ENCODE measurements around the gene PLAAT5.
A peak's percentile ranks its signal among the peaks of the same experiment; 100 is the strongest.
"Not testable (repeated sequence)": the region's sequence is repeated elsewhere in the genome, so short reads cannot be mapped to it uniquely, and the experiment has no call there.

The PLAAT5 gene

GRCh38 chr11:63480039-63480438 lies 10.9 kb downstream of the PLAAT5 start:
- DNase-seq (ENCODE audit: low spot score): no peak

GRCh38 chr11:63478896-63479295 lies 12.1 kb downstream of the PLAAT5 start:
- peak; percentile 65 for DNase-seq (ENCODE audit: low spot score)

- no peak for DNase-seq (ENCODE audit: low spot score)
Measured at GRCh38 chr11:63476618-63477017, 14.3 kb downstream of the PLAAT5 start.

- DNase-seq (ENCODE audit: low spot score): no peak
Measured at GRCh38 chr11:63472372-63472771, 18.6 kb downstream of the PLAAT5 start.

- DNase-seq (ENCODE audit: low spot score): no peak
Measured at GRCh38 chr11:63470311-63470710, 20.7 kb downstream of the PLAAT5 start.

GRCh38 chr11:63462137-63462536 lies 28.8 kb downstream of the PLAAT5 start:
- DNase-seq (ENCODE audit: low spot score): no peak

GRCh38 chr11:63459586-63459985 lies 31.4 kb downstream of the PLAAT5 start:
- no peak for DNase-seq (ENCODE audit: low spot score)

GRCh38 chr11:63448646-63449045 lies 42.3 kb downstream of the PLAAT5 start:
- DNase-seq (ENCODE audit: low spot score): no peak

GRCh38 chr11:63445720-63446119 lies 45.2 kb downstream of the PLAAT5 start:
- DNase-seq (ENCODE audit: low spot score): no peak

GRCh38 chr11:63445118-63445517 lies 45.8 kb downstream of the PLAAT5 start:
- DNase-seq (ENCODE audit: low spot score): no peak

GRCh38 chr11:63444160-63444559 lies 46.8 kb downstream of the PLAAT5 start:
- DNase-seq (ENCODE audit: low spot score): no peak

- no peak for DNase-seq (ENCODE audit: low spot score)
Measured at GRCh38 chr11:63443714-63444113, 47.3 kb downstream of the PLAAT5 start.

GRCh38 chr11:63435831-63436230 lies 55.1 kb downstream of the PLAAT5 start:
- DNase-seq (ENCODE audit: low spot score): not testable (repeated sequence)

GRCh38 chr11:63435351-63435750 lies 55.6 kb downstream of the PLAAT5 start:
- DNase-seq (ENCODE audit: low spot score): not testable (repeated sequence)

GRCh38 chr11:63430731-63431130 lies 60.2 kb downstream of the PLAAT5 start:
- DNase-seq (ENCODE audit: low spot score): not testable (repeated sequence)

- no peak for DNase-seq (ENCODE audit: low spot score)
Measured at GRCh38 chr11:63427971-63428508, 62.9 kb downstream of the PLAAT5 start.

GRCh38 chr11:63417174-63417852 lies 73.7 kb downstream of the PLAAT5 start:
- DNase-seq (ENCODE audit: low spot score): no peak
